CD4-positive, alpha-beta T cell treated with Interleukin-4 for 1 hour (primary cell): ENCODE data around the gene ATG7.
A peak's percentile ranks its signal among the peaks of the same experiment; 100 is the strongest.
"Not testable (repeated sequence)": the region's sequence is repeated elsewhere in the genome, so short reads cannot be mapped to it uniquely, and the experiment has no call there.

Experiments
- DNase-seq, 2 donors: peaks; one replicate each; pipeline ENCODE4 v3.0.0-alpha.2; 2020 to 2022

ATG7 gene

GRCh38 chr3:11255537-11255936 lies 16.7 kb upstream of the ATG7 start:
- not testable (repeated sequence) for DNase-seq

GRCh38 chr3:11258958-11259357 lies 13.2 kb upstream of the ATG7 start:
- DNase-seq = no peak

- no peak for DNase-seq
Observed at GRCh38 chr3:11260460-11260859, 11.7 kb upstream of the ATG7 start.

- DNase-seq = no peak
Observed at GRCh38 chr3:11269007-11269406, 3.2 kb upstream of the ATG7 start.

GRCh38 chr3:11272906-11273574 lies 843 bp downstream of the ATG7 start:
- peak; percentile 28 to 36 for DNase-seq

GRCh38 chr3:11273891-11274291 lies 1.7 kb downstream of the ATG7 start:
- peak; percentile 25 to 74 for DNase-seq

- DNase-seq = no peak
Observed at GRCh38 chr3:11274566-11275142, 2.5 kb downstream of the ATG7 start.

- DNase-seq = no peak
Observed at GRCh38 chr3:11275926-11276325, 3.7 kb downstream of the ATG7 start.

- no peak for DNase-seq
Observed at GRCh38 chr3:11276901-11277300, 4.7 kb downstream of the ATG7 start.

- no peak for DNase-seq
Observed at GRCh38 chr3:11282250-11283138, 10.3 kb downstream of the ATG7 start.

- no peak for DNase-seq
Observed at GRCh38 chr3:11283139-11283475, 10.9 kb downstream of the ATG7 start.

- no peak for DNase-seq
Observed at GRCh38 chr3:11284011-11284410, 11.8 kb downstream of the ATG7 start.

- DNase-seq = no peak
Observed at GRCh38 chr3:11285471-11285870, 13.3 kb downstream of the ATG7 start.

- no peak for DNase-seq
Observed at GRCh38 chr3:11287404-11287803, 15.2 kb downstream of the ATG7 start.

- DNase-seq = no peak
Observed at GRCh38 chr3:11288021-11288491, 15.9 kb downstream of the ATG7 start.

GRCh38 chr3:11288786-11289637 lies 16.8 kb downstream of the ATG7 start:
- DNase-seq = peak; percentile 62 to 71

GRCh38 chr3:11289864-11290263 lies 17.7 kb downstream of the ATG7 start:
- DNase-seq = no peak

- peak; percentile 69 to 81 for DNase-seq
Observed at GRCh38 chr3:11290743-11291680, 18.8 kb downstream of the ATG7 start.

GRCh38 chr3:11291808-11292207 lies 19.6 kb downstream of the ATG7 start:
- no peak for DNase-seq

GRCh38 chr3:11297126-11297525 lies 24.9 kb downstream of the ATG7 start:
- DNase-seq = no peak

- peak; percentile 17 to 59 for DNase-seq
Observed at GRCh38 chr3:11300970-11301369, 28.8 kb downstream of the ATG7 start.

GRCh38 chr3:11302444-11302843 lies 30.2 kb downstream of the ATG7 start:
- DNase-seq = no peak
